ENCODE data around the gene SCRN2.

SCRN2 gene

GRCh38 chr17:47801906-47802305 is 39.2 kb downstream of the SCRN2 start:
- H3K27ac ChIP-seq = no peak overlapping the region
- no peak for TF ChIP-seq CTCF (conservative IDR thresholded peaks at IDR 0.05)

- no peak overlapping the region for H3K27ac ChIP-seq
- no peak for TF ChIP-seq CTCF (conservative IDR thresholded peaks at IDR 0.05)
These were observed 39.8 kb downstream of the SCRN2 start for GRCh38 chr17:47801176-47801765.

GRCh38 chr17:47800686-47801085 is 40.4 kb downstream of the SCRN2 start:
- TF ChIP-seq CTCF (conservative IDR thresholded peaks at IDR 0.05) = no peak
- no peak overlapping the region for H3K27ac ChIP-seq

- TF ChIP-seq CTCF (conservative IDR thresholded peaks at IDR 0.05) = no peak
- H3K27ac ChIP-seq = no peak overlapping the region
These were observed 43.3 kb downstream of the SCRN2 start for GRCh38 chr17:47797797-47798196.

GRCh38 chr17:47792979-47793378 is 48.1 kb downstream of the SCRN2 start:
- no peak overlapping the region for H3K27ac ChIP-seq
- TF ChIP-seq CTCF (conservative IDR thresholded peaks at IDR 0.05) = no peak

- TF ChIP-seq CTCF (conservative IDR thresholded peaks at IDR 0.05) = no peak
- H3K27ac ChIP-seq = no peak overlapping the region
These were observed 48.6 kb downstream of the SCRN2 start for GRCh38 chr17:47792457-47792856.

- H3K27ac ChIP-seq = no peak overlapping the region
- no peak for TF ChIP-seq CTCF (conservative IDR thresholded peaks at IDR 0.05)
These were observed 50.0 kb downstream of the SCRN2 start for GRCh38 chr17:47791025-47791424.
